HepG2 (cell line): ENCODE results near the gene NT5C. TPM values are rescaled to one million over a fixed set of nuclear protein-coding genes. Genes with fewer than 3 reads are reported as not detected.

Source experiments
- ATF7 ChIP-seq, 2 experiments: fragments of 450-650 bp in 1 of 2; sonication (generic) in 1 of 2; formaldehyde crosslinking in 1 of 2; IDR thresholded peaks; 2 replicates each; pipeline versions ENCODE4 v1.4.0 to v1.6.1; 2016 to 2020; ENCODE audit warnings: antibody characterized with exemption in 1 of 2, mild to moderate bottlenecking in 1 of 2, missing genetic modification reagents in 1 of 2
- BCL3 ChIP-seq: sonication (generic); formaldehyde crosslinking; IDR thresholded peaks from 2 replicates; pipeline ENCODE4 v1.5.1; 2020; ENCODE audit warnings: mild to moderate bottlenecking, missing genetic modification reagents, moderate library complexity
- CENPX ChIP-seq: sonication (generic); formaldehyde crosslinking; IDR thresholded peaks from 2 replicates; pipeline ENCODE4 v1.9.0; 2021; ENCODE audit warnings: mild to moderate bottlenecking, missing genetic modification reagents, moderate library complexity
- CHCHD3 ChIP-seq: sonication (generic); formaldehyde crosslinking; IDR thresholded peaks from 2 replicates; pipeline ENCODE4 v1.8.0; 2022; ENCODE audit warnings: mild to moderate bottlenecking, missing genetic modification reagents, moderate library complexity
- CREB3 ChIP-seq: sonication (generic); formaldehyde crosslinking; IDR thresholded peaks from 2 replicates; pipeline ENCODE4 v1.5.0; 2020; ENCODE audit warnings: missing genetic modification reagents
- FLYWCH1 ChIP-seq: sonication (generic); formaldehyde crosslinking; IDR thresholded peaks from 2 replicates; pipeline ENCODE4 v1.8.1; 2023; ENCODE audit warnings: mild to moderate bottlenecking, missing genetic modification reagents
- GATA4 ChIP-seq: sonication (generic); IDR thresholded peaks from 2 replicates; pipeline ENCODE4 v1.6.1; 2016; ENCODE audit warnings: antibody characterized with exemption, low read depth, borderline replicate concordance
- HDAC6 ChIP-seq: fragments of 200-600 bp; sonication (generic); IDR thresholded peaks from 2 replicates; pipeline ENCODE4 v1.7.0; 2017; ENCODE audit warnings: mild to moderate bottlenecking, antibody characterized with exemption, low read length, low read depth
- MAFG ChIP-seq: sonication (generic); formaldehyde crosslinking; IDR thresholded peaks from 2 replicates; pipeline ENCODE4 v1.5.1; 2020; ENCODE audit warnings: mild to moderate bottlenecking, missing genetic modification reagents
- MEIS1 ChIP-seq: sonication (generic); formaldehyde crosslinking; IDR thresholded peaks from 2 replicates; pipeline ENCODE4 v1.9.0; 2021; ENCODE audit warnings: mild to moderate bottlenecking, missing genetic modification reagents, moderate library complexity, borderline replicate concordance
- MLX ChIP-seq: IDR thresholded peaks from 2 replicates; pipeline ENCODE4 v1.6.1; 2016
- NFIB ChIP-seq: sonication (generic); formaldehyde crosslinking; IDR thresholded peaks from 2 replicates; pipeline ENCODE4 v1.9.0; 2021; ENCODE audit warnings: missing genetic modification reagents, mild to moderate bottlenecking, borderline replicate concordance
- NFIC ChIP-seq: IDR thresholded peaks from 2 replicates; pipeline ENCODE4 v1.6.1; 2012; ENCODE audit warnings: mild to moderate bottlenecking, low read length, inconsistent platforms
- NPAS2 ChIP-seq: sonication (generic); formaldehyde crosslinking; IDR thresholded peaks from 2 replicates; pipeline ENCODE4 v1.8.0; 2022; ENCODE audit warnings: mild to moderate bottlenecking, missing genetic modification reagents, borderline replicate concordance
- RFX5 ChIP-seq: IDR thresholded peaks from 2 replicates; pipeline ENCODE4 v1.6.1; 2011; ENCODE audit warnings: low read depth, low read length, improper control_type of control experiment
- SRF ChIP-seq: IDR thresholded peaks from 2 replicates; pipeline ENCODE4 v1.6.1; 2011; ENCODE audit warnings: mild to moderate bottlenecking, low read depth, low read length, moderate library complexity
- ZBTB4 ChIP-seq: sonication (generic); formaldehyde crosslinking; IDR thresholded peaks from 2 replicates; pipeline ENCODE4 v1.4.0; 2020; ENCODE audit warnings: missing genetic modification reagents, mild to moderate bottlenecking, borderline replicate concordance
- ZBTB7B ChIP-seq: sonication (generic); formaldehyde crosslinking; IDR thresholded peaks from 2 replicates; pipeline ENCODE4 v1.4.0; 2020; ENCODE audit warnings: missing genetic modification reagents
- ZEB1 ChIP-seq: IDR thresholded peaks from 2 replicates; pipeline ENCODE4 v1.6.1; 2012; ENCODE audit warnings: mild to moderate bottlenecking, low read depth, inconsistent platforms; ENCODE audit not compliant: insufficient replicate concordance
- ZNF367 ChIP-seq: sonication (generic); formaldehyde crosslinking; IDR thresholded peaks from 2 replicates; pipeline ENCODE4 v1.4.0; 2020; ENCODE audit warnings: missing genetic modification reagents, borderline replicate concordance
- ZNF382 ChIP-seq: sonication (generic); formaldehyde crosslinking; IDR thresholded peaks from 2 replicates; pipeline ENCODE4 v1.5.0; 2020; ENCODE audit warnings: missing genetic modification reagents, mild to moderate bottlenecking, borderline replicate concordance
- ZNF414 ChIP-seq: sonication (generic); formaldehyde crosslinking; IDR thresholded peaks from 2 replicates; pipeline ENCODE4 v1.5.0; 2020; ENCODE audit warnings: missing genetic modification reagents
- ZNF841 ChIP-seq: sonication (generic); formaldehyde crosslinking; IDR thresholded peaks from 2 replicates; pipeline ENCODE4 v1.8.1; 2023; ENCODE audit warnings: missing genetic modification reagents, borderline replicate concordance
- polyA plus RNA-seq, 8 experiments: library from polyadenylated mRNA; depleted of rRNA in 3 of 8; stranded (reverse) in 7 of 8; unstranded in 1 of 8; fragments of >200 nt; fragmentation: Illumina TruSeq in 4 of 8; extraction: Trizol in 4 of 8; gene quantifications; 2 replicates each; pipeline versions ENCODE4 v1.2.1 to v1.2.3, GENCODE V29; 2011 to 2016; ENCODE audit warnings: low read depth in 4 of 8, missing spikeins in 1 of 8, mixed read lengths in 1 of 8; ENCODE audit not compliant: insufficient read depth in 1 of 8
- total RNA-seq, 5 experiments: library from RNA; depleted of rRNA; stranded (reverse); fragments of >200 nt; fragmentation: Illumina TruSeq; extraction: Trizol; gene quantifications; 2 replicates each; pipeline ENCODE4 v1.2.3, GENCODE V29; 2016; ENCODE audit warnings: low read depth in 1 of 5

The NT5C gene
- total and polyA plus RNA-seq, 2 of the 13 experiments (the other 11 are each of a cell fraction or from before 2014, with no cell fraction given): 42.8 to 48.6 TPM

- TF ChIP-seq MAFG: no peak
- TF ChIP-seq NFIB (CRISPR knock-in tag): no peak
- TF ChIP-seq NFIC: no peak
- TF ChIP-seq CHCHD3 (CRISPR knock-in tag): no peak
- TF ChIP-seq SRF: no peak
- peak; percentile 15; the same call in 1 of the 2 replicates for TF ChIP-seq MLX
- TF ChIP-seq HDAC6: no peak
- no peak for TF ChIP-seq ZNF367 (CRISPR knock-in tag)
- no peak for TF ChIP-seq ZBTB7B (CRISPR knock-in tag)
- no peak for TF ChIP-seq NPAS2 (CRISPR knock-in tag)
- TF ChIP-seq CENPX (CRISPR knock-in tag): no peak
- TF ChIP-seq ZNF414 (CRISPR knock-in tag): no peak; the same call in 1 of the 2 replicates
- TF ChIP-seq ATF7 (IDR thresholded peaks at IDR 0.05): no peak
- TF ChIP-seq ATF7 (CRISPR knock-in tag; IDR thresholded peaks at IDR 0.05): no peak
- peak; percentile 41; the same call in 1 of the 2 replicates for TF ChIP-seq GATA4
- TF ChIP-seq RFX5: no peak
- TF ChIP-seq ZNF841: no peak
- TF ChIP-seq ZBTB4 (CRISPR knock-in tag): no peak
- no peak for TF ChIP-seq MEIS1 (CRISPR knock-in tag)
- no peak for TF ChIP-seq CREB3 (CRISPR knock-in tag)
- TF ChIP-seq ZNF382: no peak
- no peak for TF ChIP-seq FLYWCH1 (CRISPR knock-in tag)
- TF ChIP-seq BCL3 (CRISPR knock-in tag): no peak
- no peak for TF ChIP-seq ZEB1
Observed at GRCh38 chr17:75087558-75088453, 43.7 kb downstream of the NT5C start, which contains the start of gene SLC16A5 (continued).
